ENCODE results near the gene TMEM167A. TPM values are rescaled to one million over a fixed set of nuclear protein-coding genes. Genes with fewer than 3 reads are reported as not detected.

TMEM167A gene
- total RNA-seq, 2 experiments from 2014 or later: 33.8 to 37.1 TPM

GRCh38 chr5:83124593-83124992, 47.4 kb upstream of the TMEM167A start:
- no peak overlapping the region for H3K27ac ChIP-seq (ENCODE audit: low read depth in 1 of 2, low read length in 2 of 2)
- H3K36me3 Mint-ChIP-seq (ENCODE audit: low read depth): peaks cover 36% of the 10 kb centered on the region
- ATAC-seq (ENCODE audit: poor library complexity) (no peak), DNase-seq (no peak)
- no peak overlapping the region for H3K27ac Mint-ChIP-seq
- H3K9me3 ChIP-seq (ENCODE audit: control insufficient read depth in 1 of 2, insufficient read depth in 1 of 2, low read length in 2 of 2): no peaks in the 10 kb centered on the region
- ChIA-PET CTCF (no interaction called here), POLR2A (no interaction called here)
- H3K4me3 Mint-ChIP-seq: no peak overlapping the region
- H3K4me1 Mint-ChIP-seq (ENCODE audit: low read depth): no peaks in the 10 kb centered on the region
- H3K27me3 Mint-ChIP-seq: no peaks in the 10 kb centered on the region
- no peaks in the 10 kb centered on the region for H3K27me3 ChIP-seq (ENCODE audit: control insufficient read depth in 1 of 2, insufficient read depth in 2 of 2, low read length in 2 of 2)
- no peaks in the 10 kb centered on the region for H3K4me1 ChIP-seq (ENCODE audit: insufficient read depth, low read length)
- no peak for TF ChIP-seq CTCF (IDR thresholded peaks at IDR 0.05)
- no peak overlapping the region for H3K4me3 ChIP-seq (ENCODE audit: low read length)
- H3K9me3 Mint-ChIP-seq: peaks cover 2% of the 10 kb centered on the region
- intact Hi-C loops (cut with DNase I, micrococcal nuclease): no loop called here
- no peaks in the 10 kb centered on the region for H3K36me3 ChIP-seq (ENCODE audit: insufficient read depth, low read length)

GRCh38 chr5:83118976-83119375, 41.8 kb upstream of the TMEM167A start:
- Histone ChIP-seq H3K36me3 (ENCODE audit: insufficient read depth, low read length) (no peaks in the 10 kb centered on the region), H3K4me3 (ENCODE audit: low read length) (no peak overlapping the region), H3K27ac (ENCODE audit: low read depth in 1 of 2, low read length in 2 of 2) (no peak overlapping the region), H3K4me1 (ENCODE audit: insufficient read depth, low read length) (no peaks in the 10 kb centered on the region), H3K27me3 (ENCODE audit: control insufficient read depth in 1 of 2, insufficient read depth in 2 of 2, low read length in 2 of 2) (no peaks in the 10 kb centered on the region), H3K9me3 (ENCODE audit: control insufficient read depth in 1 of 2, insufficient read depth in 1 of 2, low read length in 2 of 2) (peaks cover 0 to 1% of the 10 kb centered on the region in 2 experiments)
- Mint-ChIP-seq H3K4me3 (no peak overlapping the region), H3K9me3 (peaks cover 4% of the 10 kb centered on the region), H3K4me1 (ENCODE audit: low read depth) (no peaks in the 10 kb centered on the region), H3K27ac (no peak overlapping the region), H3K36me3 (ENCODE audit: low read depth) (peaks cover 39% of the 10 kb centered on the region), H3K27me3 (no peaks in the 10 kb centered on the region)
- ChIA-PET POLR2A (no interaction called here), CTCF (no interaction called here)
- DNase-seq (no peak), ATAC-seq (ENCODE audit: poor library complexity) (no peak)
- intact Hi-C loops (cut with DNase I, micrococcal nuclease): no loop called here
- TF ChIP-seq CTCF (IDR thresholded peaks at IDR 0.05): no peak

DNA sequence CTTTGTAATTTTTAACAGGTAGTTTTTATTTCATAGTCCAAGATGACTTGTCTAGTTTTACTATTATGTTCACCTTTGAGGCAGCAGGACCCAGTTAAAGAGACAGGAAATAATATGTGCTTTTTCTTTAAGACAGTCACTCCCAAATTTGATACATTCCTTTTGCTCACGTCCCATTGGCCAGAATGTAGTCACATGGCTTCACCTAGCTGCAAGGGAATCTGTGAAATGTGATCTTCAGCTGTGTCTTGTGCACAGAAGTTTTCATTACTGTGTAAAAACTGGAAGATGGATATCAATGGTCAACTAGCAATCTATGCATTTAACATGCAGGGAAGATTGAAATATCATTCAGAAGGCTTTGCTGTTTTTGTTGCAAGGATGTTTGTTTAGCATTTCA, 41.3 kb upstream of the TMEM167A start:
- no peak for TF ChIP-seq CTCF (IDR thresholded peaks at IDR 0.05)
- DNase-seq: no peak
- Histone ChIP-seq H3K27ac (ENCODE audit: low read depth in 1 of 2, low read length in 2 of 2) (no peak overlapping the region), H3K27me3 (ENCODE audit: control insufficient read depth in 1 of 2, insufficient read depth in 2 of 2, low read length in 2 of 2) (no peaks in the 10 kb centered on the region), H3K36me3 (ENCODE audit: insufficient read depth, low read length) (no peaks in the 10 kb centered on the region), H3K4me3 (ENCODE audit: low read length) (no peak overlapping the region), H3K9me3 (ENCODE audit: control insufficient read depth in 1 of 2, insufficient read depth in 1 of 2, low read length in 2 of 2) (peaks cover 0 to 6% of the 10 kb centered on the region in 2 experiments), H3K4me1 (ENCODE audit: insufficient read depth, low read length) (no peaks in the 10 kb centered on the region)
- Mint-ChIP-seq H3K4me3 (no peak overlapping the region), H3K9me3 (peaks cover 4% of the 10 kb centered on the region), H3K27ac (no peak overlapping the region), H3K36me3 (ENCODE audit: low read depth) (peaks cover 43% of the 10 kb centered on the region), H3K27me3 (no peaks in the 10 kb centered on the region), H3K4me1 (ENCODE audit: low read depth) (no peaks in the 10 kb centered on the region)
- intact Hi-C loops (cut with DNase I, micrococcal nuclease): no loop called here
- POLR2A ChIA-PET: no interaction called here
- no peak for ATAC-seq (ENCODE audit: poor library complexity)
- CTCF ChIA-PET: no interaction called here
